Astrocyte (in vitro differentiated cells and primary cell): ENCODE data around the gene ZNF470. TPM values are rescaled to one million over a fixed set of nuclear protein-coding genes. Genes with fewer than 3 reads are reported as not detected.

Experiments
- DNase-seq: peaks from one replicate; pipeline ENCODE4 v3.0.0-alpha.2; 2010; ENCODE audit warnings: low read depth
- FAIRE-seq: peaks from 2 replicates; lab custom pipeline; 2011; peaks lifted over from hg19 to GRCh38; lab: Jason Lieb, UNC
- H2AFZ ChIP-seq: 2 replicates; pipeline ENCODE4 v1.6.0; 2012; ENCODE audit warnings: low read depth, low read length, inconsistent platforms
- H3K27ac ChIP-seq: 2 replicates; pipeline ENCODE4 v1.5.1; 2011; ENCODE audit warnings: low read depth, low read length, inconsistent platforms
- H3K27me3 ChIP-seq: 2 replicates; pipeline ENCODE4 v1.6.0; 2011; ENCODE audit warnings: low read length, inconsistent platforms; ENCODE audit not compliant: insufficient read depth
- H3K36me3 ChIP-seq: 2 replicates; pipeline ENCODE4 v1.5.1; 2011; ENCODE audit warnings: low read length, inconsistent platforms; ENCODE audit not compliant: insufficient read depth
- H3K4me1 ChIP-seq: 2 replicates; pipeline ENCODE4 v1.5.1; 2011; ENCODE audit warnings: low read length, inconsistent platforms; ENCODE audit not compliant: insufficient read depth
- H3K4me2 ChIP-seq: 2 replicates; pipeline ENCODE4 v1.6.0; 2012; ENCODE audit warnings: low read length, inconsistent platforms
- H3K4me3 ChIP-seq: 2 replicates; pipeline ENCODE4 v1.5.1; 2011; ENCODE audit warnings: low read depth, mild to moderate bottlenecking, low read length, inconsistent platforms; ENCODE audit not compliant: insufficient read depth
- H3K79me2 ChIP-seq: 2 replicates; pipeline ENCODE4 v1.6.0; 2012; ENCODE audit warnings: mild to moderate bottlenecking, low read length, inconsistent platforms; ENCODE audit not compliant: insufficient read depth
- H3K9ac ChIP-seq: 2 replicates; pipeline ENCODE4 v1.6.0; 2012; ENCODE audit warnings: mild to moderate bottlenecking, low read length, inconsistent platforms
- H3K9me3 ChIP-seq: 2 replicates; pipeline ENCODE4 v1.5.1; 2012; ENCODE audit warnings: low read depth, mild to moderate bottlenecking, low read length, inconsistent platforms; ENCODE audit not compliant: insufficient read depth
- H4K20me1 ChIP-seq: 2 replicates; pipeline ENCODE4 v1.6.0; 2012; ENCODE audit warnings: low read length, inconsistent platforms; ENCODE audit not compliant: insufficient read depth
- H3K27ac Mint-ChIP-seq: one replicate; pipeline ENCODE4 v1.8.0; 2021; ENCODE audit warnings: mild to moderate bottlenecking, mixed read lengths; ENCODE audit not compliant: unreplicated experiment
- H3K27me3 Mint-ChIP-seq: one replicate; pipeline ENCODE4 v1.8.0; 2021; ENCODE audit warnings: low read depth, mixed read lengths; ENCODE audit not compliant: unreplicated experiment
- H3K36me3 Mint-ChIP-seq: one replicate; pipeline ENCODE4 v1.8.0; 2021; ENCODE audit warnings: low read depth, mixed read lengths; ENCODE audit not compliant: unreplicated experiment
- H3K4me1 Mint-ChIP-seq: one replicate; pipeline ENCODE4 v1.8.0; 2021; ENCODE audit warnings: low read depth, mixed read lengths; ENCODE audit not compliant: unreplicated experiment
- H3K4me3 Mint-ChIP-seq: one replicate; pipeline ENCODE4 v1.8.0; 2021; ENCODE audit warnings: mild to moderate bottlenecking, moderate library complexity, mixed read lengths; ENCODE audit not compliant: unreplicated experiment
- H3K9me3 Mint-ChIP-seq: one replicate; pipeline ENCODE4 v1.8.0; 2021; ENCODE audit warnings: mild to moderate bottlenecking, mixed read lengths; ENCODE audit not compliant: unreplicated experiment
- EZH2 ChIP-seq: IDR thresholded peaks from 2 replicates; pipeline ENCODE4 v1.6.1; 2012; ENCODE audit warnings: mild to moderate bottlenecking, low read length, inconsistent platforms; ENCODE audit not compliant: insufficient read depth
- total RNA-seq: library from RNA; stranded (reverse); gene quantifications from 2 replicates; pipeline ENCODE4 v1.2.1, GENCODE V29; 2021
- TF ChIP-seq, protein P1 (sequence below): IDR thresholded peaks from 2 replicates; pipeline ENCODE4 v1.5.1; 2011; ENCODE audit warnings: low read depth, mild to moderate bottlenecking, inconsistent platforms, low read length, moderate library complexity; ENCODE audit not compliant: insufficient read depth

Gene ZNF470
- total RNA-seq, 1 donor from 2014 or later: 6.8 TPM

DNA sequence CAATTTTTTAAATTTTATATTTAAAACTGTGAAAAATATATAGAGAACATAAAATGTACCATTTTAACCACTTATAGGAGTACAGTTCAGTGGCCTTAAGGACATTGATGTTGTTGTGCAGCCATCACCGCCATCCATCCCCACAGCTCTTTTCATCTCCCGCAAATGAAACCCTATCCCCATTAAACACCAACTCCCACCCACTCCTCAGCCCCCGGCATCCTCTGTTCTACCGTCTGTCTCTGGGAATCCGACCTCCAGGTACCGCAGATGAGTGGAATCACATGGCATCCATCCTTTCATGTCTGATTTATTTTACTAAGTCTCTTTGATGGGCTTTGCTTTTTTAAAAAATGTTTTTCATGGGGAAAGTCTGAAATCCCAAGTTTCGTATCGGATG lies 51.9 kb downstream of the ZNF470 start:
- Histone ChIP-seq H3K27ac (no peak overlapping the region), H2AFZ (no peak overlapping the region), H3K27me3 (no peaks in the 10 kb centered on the region), H3K4me2 (no peak overlapping the region), H3K4me1 (no peaks in the 10 kb centered on the region), H3K79me2 (peaks cover 19% of the 10 kb centered on the region), H3K9ac (no peak overlapping the region), H3K4me3 (no peak overlapping the region), H3K36me3 (peaks cover 7% of the 10 kb centered on the region), H3K9me3 (peaks cover 13% of the 10 kb centered on the region), H4K20me1 (peaks cover 10% of the 10 kb centered on the region)
- no peak overlapping the region for H3K27ac Mint-ChIP-seq
- H3K27me3 Mint-ChIP-seq: no peaks in the 10 kb centered on the region
- H3K36me3 Mint-ChIP-seq: peaks cover 64% of the 10 kb centered on the region
- DNase-seq (no peak), FAIRE-seq (no peak)
- no peaks in the 10 kb centered on the region for H3K4me1 Mint-ChIP-seq
- TF ChIP-seq EZH2: no peak
- TF ChIP-seq, protein P1, sequence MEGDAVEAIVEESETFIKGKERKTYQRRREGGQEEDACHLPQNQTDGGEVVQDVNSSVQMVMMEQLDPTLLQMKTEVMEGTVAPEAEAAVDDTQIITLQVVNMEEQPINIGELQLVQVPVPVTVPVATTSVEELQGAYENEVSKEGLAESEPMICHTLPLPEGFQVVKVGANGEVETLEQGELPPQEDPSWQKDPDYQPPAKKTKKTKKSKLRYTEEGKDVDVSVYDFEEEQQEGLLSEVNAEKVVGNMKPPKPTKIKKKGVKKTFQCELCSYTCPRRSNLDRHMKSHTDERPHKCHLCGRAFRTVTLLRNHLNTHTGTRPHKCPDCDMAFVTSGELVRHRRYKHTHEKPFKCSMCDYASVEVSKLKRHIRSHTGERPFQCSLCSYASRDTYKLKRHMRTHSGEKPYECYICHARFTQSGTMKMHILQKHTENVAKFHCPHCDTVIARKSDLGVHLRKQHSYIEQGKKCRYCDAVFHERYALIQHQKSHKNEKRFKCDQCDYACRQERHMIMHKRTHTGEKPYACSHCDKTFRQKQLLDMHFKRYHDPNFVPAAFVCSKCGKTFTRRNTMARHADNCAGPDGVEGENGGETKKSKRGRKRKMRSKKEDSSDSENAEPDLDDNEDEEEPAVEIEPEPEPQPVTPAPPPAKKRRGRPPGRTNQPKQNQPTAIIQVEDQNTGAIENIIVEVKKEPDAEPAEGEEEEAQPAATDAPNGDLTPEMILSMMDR: no peak
- H3K9me3 Mint-ChIP-seq: peaks cover 35% of the 10 kb centered on the region
- no peak overlapping the region for H3K4me3 Mint-ChIP-seq

DNA sequence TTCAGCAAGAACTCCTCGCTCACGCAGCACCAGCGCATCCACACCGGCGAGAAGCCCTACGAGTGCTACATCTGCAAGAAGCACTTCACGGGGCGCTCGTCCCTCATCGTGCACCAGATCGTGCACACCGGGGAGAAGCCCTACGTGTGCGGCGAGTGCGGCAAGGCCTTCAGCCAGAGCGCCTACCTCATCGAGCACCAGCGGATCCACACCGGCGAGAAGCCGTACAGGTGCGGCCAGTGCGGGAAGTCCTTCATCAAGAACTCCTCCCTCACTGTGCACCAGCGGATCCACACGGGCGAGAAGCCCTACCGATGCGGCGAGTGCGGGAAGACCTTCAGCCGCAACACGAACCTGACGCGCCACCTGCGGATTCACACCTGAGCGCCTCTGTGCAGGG lies 55.1 kb downstream of the ZNF470 start:
- Mint-ChIP-seq H3K27me3 (no peaks in the 10 kb centered on the region), H3K4me3 (no peak overlapping the region), H3K4me1 (no peaks in the 10 kb centered on the region), H3K9me3 (peaks cover 35% of the 10 kb centered on the region), H3K36me3 (peaks cover 66% of the 10 kb centered on the region), H3K27ac (no peak overlapping the region)
- Histone ChIP-seq H2AFZ (no peak overlapping the region), H3K79me2 (peaks cover 4% of the 10 kb centered on the region), H4K20me1 (peaks cover 5% of the 10 kb centered on the region), H3K4me2 (no peak overlapping the region), H3K9me3 (peaks cover 22% of the 10 kb centered on the region), H3K4me1 (no peaks in the 10 kb centered on the region), H3K9ac (no peak overlapping the region), H3K36me3 (peaks cover 5% of the 10 kb centered on the region), H3K4me3 (no peak overlapping the region), H3K27me3 (no peaks in the 10 kb centered on the region), H3K27ac (no peak overlapping the region)
- DNase-seq (no peak), FAIRE-seq (no peak)
- no peak for TF ChIP-seq EZH2
- TF ChIP-seq, protein P1: no peak

DNA sequence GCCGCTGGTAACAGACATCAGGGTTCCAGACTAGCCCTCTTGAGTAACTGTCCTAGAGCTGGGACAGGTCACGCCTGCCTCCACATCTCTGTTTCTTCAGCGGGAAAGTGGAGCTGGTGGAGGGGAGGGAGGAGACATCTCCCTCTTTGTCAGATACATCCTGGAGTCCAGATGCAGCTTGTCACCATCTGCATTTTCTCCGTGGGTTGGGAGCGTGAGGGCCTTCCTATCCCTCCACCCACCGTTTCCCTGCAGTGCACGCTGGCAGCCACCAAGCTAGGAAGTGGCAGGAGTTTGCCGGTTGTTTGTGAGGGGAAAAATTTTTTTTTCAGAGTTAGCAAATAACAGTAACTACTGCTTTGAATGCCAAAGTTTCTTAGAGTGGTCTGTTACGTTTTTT lies 55.7 kb downstream of the ZNF470 start:
- Histone ChIP-seq H3K27me3 (no peaks in the 10 kb centered on the region), H3K36me3 (peaks cover 5% of the 10 kb centered on the region), H3K9ac (no peak overlapping the region), H3K79me2 (no peaks in the 10 kb centered on the region), H4K20me1 (peaks cover 5% of the 10 kb centered on the region), H3K4me3 (no peak overlapping the region), H3K27ac (no peak overlapping the region), H3K4me2 (no peak overlapping the region), H3K9me3 (peaks cover 22% of the 10 kb centered on the region), H2AFZ (no peak overlapping the region), H3K4me1 (no peaks in the 10 kb centered on the region)
- no peak for TF ChIP-seq EZH2
- TF ChIP-seq, protein P1: no peak
- peaks cover 62% of the 10 kb centered on the region for H3K36me3 Mint-ChIP-seq
- no peaks in the 10 kb centered on the region for H3K27me3 Mint-ChIP-seq
- no peak for DNase-seq
- peaks cover 37% of the 10 kb centered on the region for H3K9me3 Mint-ChIP-seq
- H3K27ac Mint-ChIP-seq: no peak overlapping the region
- no peak overlapping the region for H3K4me3 Mint-ChIP-seq
- no peak for FAIRE-seq
- no peaks in the 10 kb centered on the region for H3K4me1 Mint-ChIP-seq
